ENCODE data around the gene PPP1R3F.
"Not testable (repeated sequence)": the region's sequence is repeated elsewhere in the genome, so short reads cannot be mapped to it uniquely, and the experiment has no call there.

PPP1R3F gene

DNA sequence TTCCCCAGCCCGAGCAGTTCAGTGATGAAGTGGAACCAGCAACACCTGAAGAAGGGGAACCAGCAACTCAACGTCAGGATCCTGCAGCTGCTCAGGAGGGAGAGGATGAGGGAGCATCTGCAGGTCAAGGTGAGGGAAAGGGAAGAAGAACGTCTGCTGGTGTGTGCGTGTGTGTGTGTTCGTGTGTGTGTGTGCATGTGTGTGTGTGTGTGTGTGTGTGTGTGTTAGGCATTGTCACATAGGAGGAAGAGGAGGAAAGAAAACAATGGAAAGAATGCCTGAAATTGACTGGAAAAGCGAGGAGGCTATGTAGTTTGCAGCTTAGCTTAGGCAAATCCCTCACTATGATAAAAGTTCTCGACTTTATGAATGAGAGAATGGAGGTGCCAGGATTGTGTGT is 54.1 kb downstream of the PPP1R3F start:
- DNase-seq, result not testable (repeated sequence)

DNA sequence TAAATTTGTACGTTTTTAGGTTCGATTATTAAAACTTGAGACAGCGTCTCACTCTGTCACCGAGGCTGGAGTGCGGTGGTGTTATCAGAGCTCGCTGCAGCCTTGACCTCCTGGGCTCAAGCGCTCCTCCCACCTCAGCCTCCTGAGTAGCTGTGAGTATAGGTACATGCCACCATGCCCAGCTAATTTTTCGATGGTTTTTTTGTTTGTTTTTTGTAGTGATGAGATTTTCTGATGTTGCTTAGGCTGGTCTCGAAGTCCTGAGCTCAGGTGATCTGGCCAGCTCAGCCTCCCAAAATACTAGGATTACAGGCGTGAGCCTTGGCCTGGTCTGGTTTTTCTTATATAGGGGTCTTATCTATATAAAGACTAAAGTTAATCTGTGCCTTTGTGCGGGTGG is 60.8 kb downstream of the PPP1R3F start:
- DNase-seq, result not testable (repeated sequence)

DNA sequence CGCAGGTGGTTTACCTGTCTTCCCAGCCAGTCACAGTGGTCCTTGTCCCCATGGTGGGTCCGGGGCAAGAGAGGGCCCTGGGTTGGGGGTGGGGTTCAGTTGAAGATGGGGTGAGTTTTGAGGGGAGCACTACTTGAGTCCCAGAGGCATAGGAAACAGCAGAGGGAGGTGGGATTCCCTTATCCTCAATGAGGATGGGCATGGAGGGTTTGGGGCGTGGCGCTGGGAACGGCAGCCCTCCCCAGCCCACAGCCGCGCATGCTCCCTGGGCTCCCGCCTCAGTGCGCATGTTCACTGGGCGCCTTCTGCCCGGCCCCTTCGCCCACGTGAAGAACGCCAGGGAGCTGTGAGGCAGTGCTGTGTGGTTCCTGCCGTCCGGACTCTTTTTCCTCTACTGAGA is 61.7 kb downstream of the PPP1R3F start, which contains the start of gene GAGE13:
TSS of gene GAGE13 (plus strand) at position 301 of the 400 bp plus-strand sequence. CDS start 1,156 bp downstream, outside the sequence.
- DNase-seq, result not testable (repeated sequence)

DNA sequence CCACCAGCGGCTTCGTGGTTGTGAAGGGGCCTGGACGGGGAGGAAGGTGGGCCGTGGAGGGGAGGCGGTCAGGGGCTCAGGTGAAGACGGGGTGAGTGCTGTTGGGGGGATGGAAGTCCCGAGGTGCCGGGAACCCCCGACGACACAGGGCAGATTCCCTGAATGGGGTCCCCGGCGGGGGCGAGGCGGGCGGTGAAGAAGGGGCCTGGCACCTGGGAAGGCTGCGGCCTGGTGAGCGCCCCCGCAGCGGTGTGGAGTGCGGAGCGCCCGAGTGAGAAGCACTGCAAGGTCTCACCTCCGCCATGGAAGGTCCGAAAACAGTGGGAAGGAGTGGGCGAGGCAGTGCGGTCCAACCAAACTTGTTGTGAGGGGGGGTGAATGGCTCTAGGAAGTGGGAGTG is 62.2 kb downstream of the PPP1R3F start:
- not testable (repeated sequence) for DNase-seq

Data from KG1 (cell line).